Liver (tissue), 3 donors: ENCODE results near the gene NXPH4.

Experiments
- CTCF ChIP-seq: fragments of 150-350 bp; IDR thresholded peaks from 2 replicates; pipeline ENCODE4 v1.5.1; 2017; ENCODE audit warnings: improper control_type of control experiment, low read depth, low read length; ENCODE audit not compliant: missing input control
- EGR1 ChIP-seq, 2 donors: IDR thresholded peaks; 2 replicates each; pipeline ENCODE4 v1.6.1; 2016 to 2018; ENCODE audit warnings: antibody characterized with exemption in 2 of 2, low read depth in 2 of 2
- FOXA1 ChIP-seq: IDR thresholded peaks from 2 replicates; pipeline ENCODE4 v1.6.1; 2016; ENCODE audit warnings: antibody characterized with exemption
- GABPA ChIP-seq, 2 donors: IDR thresholded peaks in 1 of 2; conservative IDR thresholded peaks in 1 of 2; 2 replicates each; pipeline ENCODE4 v1.6.1; 2016; ENCODE audit warnings: antibody characterized with exemption in 2 of 2, mild to moderate bottlenecking in 1 of 2, moderate library complexity in 1 of 2
- HNF4A ChIP-seq, 2 donors: conservative IDR thresholded peaks; 2 replicates each; pipeline ENCODE4 v1.6.1; 2016; ENCODE audit warnings: antibody characterized with exemption in 2 of 2, mild to moderate bottlenecking in 2 of 2
- MAX ChIP-seq: IDR thresholded peaks from 2 replicates; pipeline ENCODE4 v1.6.1; 2016; ENCODE audit warnings: antibody characterized with exemption
- RAD21 ChIP-seq, 2 donors: IDR thresholded peaks; 2 replicates each; pipeline ENCODE4 v1.6.1; 2016; ENCODE audit warnings: antibody characterized with exemption in 2 of 2, mild to moderate bottlenecking in 2 of 2
- REST ChIP-seq: IDR thresholded peaks from 2 replicates; pipeline ENCODE4 v1.6.1; 2016; ENCODE audit warnings: antibody characterized with exemption, mild to moderate bottlenecking
- RXRA ChIP-seq, 2 donors: IDR thresholded peaks; 2 replicates each; pipeline ENCODE4 v1.6.1; 2017 to 2018; ENCODE audit warnings: antibody characterized with exemption in 2 of 2, mild to moderate bottlenecking in 1 of 2
- SP1 ChIP-seq: IDR thresholded peaks from 2 replicates; pipeline ENCODE4 v1.6.1; 2018; ENCODE audit warnings: antibody characterized with exemption, mild to moderate bottlenecking
- TAF1 ChIP-seq: conservative IDR thresholded peaks from 2 replicates; pipeline ENCODE4 v1.6.1; 2016; ENCODE audit warnings: antibody characterized with exemption, mild to moderate bottlenecking
- donor health status: healthy.
- donor health status: healthy.

GRCh38 chr12:57195186-57195585 lies 21.4 kb upstream of the NXPH4 start:
- no peak for TF ChIP-seq CTCF
- TF ChIP-seq REST = no peak
- TF ChIP-seq TAF1 = no peak
- TF ChIP-seq MAX = no peak
- TF ChIP-seq RAD21 (IDR thresholded peaks at IDR 0.05) = no peak
- TF ChIP-seq SP1 = no peak
- no peak for TF ChIP-seq RXRA (IDR thresholded peaks at IDR 0.05)
- no peak for TF ChIP-seq FOXA1
- TF ChIP-seq GABPA (IDR thresholded peaks at IDR 0.05 in 1 of 2, conservative IDR thresholded peaks at IDR 0.05 in 1 of 2) = no peak
- TF ChIP-seq HNF4A (conservative IDR thresholded peaks at IDR 0.05) = no peak
- no peak for TF ChIP-seq EGR1 (IDR thresholded peaks at IDR 0.05; ENCODE audit: low read depth in 2 of 2)
